T-helper 2 cell treated with Interferon-gamma antibody and Interleukin-4, amounts not matched to agents 100 ng/mL and 5 ng/mL, for 36 hours (primary cell): ENCODE data around the gene GRK3. TPM values are rescaled to one million over a fixed set of nuclear protein-coding genes. Genes with fewer than 3 reads are reported as not detected.
"Not testable (repeated sequence)": the region's sequence is repeated elsewhere in the genome, so short reads cannot be mapped to it uniquely, and the experiment has no call there.

Source experiments
- intact Hi-C: fragments of 100-400 bp; cut with micrococcal nuclease; formaldehyde crosslinking; loops from one replicate; pipeline ENCODE4 v1.15.1; 2023
- total RNA-seq: library from RNA; stranded (reverse); gene quantifications from 2 replicates; pipeline ENCODE4 v1.2.3, GENCODE V29; 2022

GRK3 gene
- 40.6 and 45.0 TPM in 2 replicates for total RNA-seq

GRCh38 chr22:25564320-25564978 lies at the start of gene GRK3:
TSS of gene GRK3 (plus strand) at chr22:25564675. CDS start at chr22:25565041, 366 bp downstream.
- intact Hi-C loops: loop anchor here (1.0 to 10.0 kb wide), 2 partner anchors 120 to 209 kb away; no protein-coding TSS in a partner anchor

GRCh38 chr22:25518000-25518663 lies 46.3 kb upstream of the GRK3 start:
- intact Hi-C loops: no loop called here

DNA sequence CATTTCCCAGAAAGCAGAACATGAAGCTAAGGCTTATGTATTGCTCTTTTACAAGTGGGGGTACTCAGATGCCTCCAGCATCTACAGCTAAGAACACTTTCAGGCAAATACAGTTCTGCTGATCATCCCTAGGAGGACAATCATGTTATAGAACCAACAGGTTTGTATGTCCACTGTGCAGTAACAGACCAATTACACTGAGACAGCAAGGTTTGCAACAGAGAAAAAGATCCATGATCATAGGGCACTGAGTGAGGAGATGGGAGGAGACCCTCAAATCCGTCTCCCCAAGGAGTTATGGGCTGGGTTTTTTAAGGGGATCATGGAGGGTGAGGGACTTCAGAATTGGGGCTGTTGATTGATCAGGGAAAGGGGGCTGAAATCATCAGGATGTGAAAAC lies 39.1 kb upstream of the GRK3 start:
- intact Hi-C loops: no loop called here

DNA sequence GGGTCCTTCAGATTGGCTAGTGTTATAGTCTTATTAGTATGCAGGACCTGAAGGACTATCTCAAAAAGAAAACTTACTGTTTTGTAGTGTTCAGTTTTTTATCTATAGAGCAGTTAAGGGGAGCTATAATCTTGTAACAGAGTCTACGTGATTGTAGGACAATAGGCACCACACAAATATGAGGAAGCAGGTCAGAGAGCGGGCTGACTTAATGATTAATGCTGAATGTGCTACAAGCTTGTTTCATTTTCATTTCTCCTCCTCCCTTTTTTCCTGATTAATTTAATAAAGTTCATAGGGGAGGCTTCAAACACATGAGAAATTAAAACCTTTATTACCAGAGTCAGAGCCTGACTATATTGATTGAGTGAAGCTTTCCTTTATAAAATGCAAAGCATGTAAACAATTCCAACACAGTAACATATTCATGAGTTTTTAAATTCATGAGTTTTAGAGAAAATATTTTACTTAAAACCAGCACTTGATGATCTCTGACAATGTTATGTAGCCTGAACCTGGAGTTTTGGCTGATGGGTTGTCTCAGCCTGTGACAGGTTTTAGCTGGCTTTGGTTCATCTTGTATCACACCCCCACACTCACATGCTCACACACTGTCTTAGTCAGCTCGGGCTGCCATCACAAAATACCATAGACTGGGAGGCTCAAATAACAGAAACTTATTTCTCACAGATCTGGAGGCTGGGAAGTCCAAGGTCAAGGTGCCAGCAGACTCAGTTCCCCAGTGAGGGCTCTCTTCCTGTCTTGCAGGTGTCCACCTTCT lies 38.5 kb upstream of the GRK3 start:
- intact Hi-C loops: not testable (repeated sequence)

- intact Hi-C loops: not testable (repeated sequence)
Observed at GRCh38 chr22:25527016-25527415, 37.5 kb upstream of the GRK3 start.

DNA sequence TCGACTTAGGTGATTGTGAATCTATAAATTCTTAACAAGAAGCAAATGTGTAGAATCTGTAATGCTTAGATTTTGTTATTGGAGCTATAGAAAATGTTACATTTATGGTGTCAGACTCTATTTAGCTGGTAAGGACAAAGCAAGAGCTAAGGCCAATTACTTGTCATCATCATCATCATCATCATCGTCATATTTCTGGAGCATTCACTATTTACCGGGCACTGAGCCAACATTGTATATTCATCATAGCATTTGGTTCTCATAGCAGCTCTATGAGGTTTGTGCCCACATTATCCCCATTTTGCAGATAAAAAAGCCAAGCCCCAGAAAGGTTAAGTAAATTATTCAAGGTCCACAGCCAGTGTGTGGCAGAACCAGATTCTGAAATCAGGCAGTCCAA lies 36.4 kb upstream of the GRK3 start:
- intact Hi-C loops: not testable (repeated sequence)

DNA sequence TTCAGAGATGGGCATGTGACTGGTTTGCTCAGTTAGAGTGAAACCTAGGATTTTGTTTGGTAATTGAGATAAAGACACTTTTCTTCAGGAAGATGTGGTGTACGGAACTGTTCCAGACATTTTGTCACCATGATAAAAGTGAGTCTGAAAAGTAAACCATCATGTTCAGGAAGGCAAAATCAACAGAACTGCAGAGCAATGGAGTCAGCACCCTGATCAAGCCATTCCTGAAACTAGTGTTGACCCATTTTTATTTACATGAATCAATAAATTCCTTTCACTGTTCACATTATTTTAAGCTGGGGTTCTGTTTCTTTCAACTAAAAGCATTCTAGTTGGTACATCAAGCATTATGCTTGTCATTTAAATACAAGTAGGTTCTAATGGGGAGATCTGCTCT lies 35.4 kb upstream of the GRK3 start:
- intact Hi-C loops: not testable (repeated sequence)

GRCh38 chr22:25529541-25530137 lies 34.8 kb upstream of the GRK3 start:
- intact Hi-C loops: not testable (repeated sequence)

- intact Hi-C loops: not testable (repeated sequence)
Observed at GRCh38 chr22:25531677-25532076, 32.8 kb upstream of the GRK3 start.

DNA sequence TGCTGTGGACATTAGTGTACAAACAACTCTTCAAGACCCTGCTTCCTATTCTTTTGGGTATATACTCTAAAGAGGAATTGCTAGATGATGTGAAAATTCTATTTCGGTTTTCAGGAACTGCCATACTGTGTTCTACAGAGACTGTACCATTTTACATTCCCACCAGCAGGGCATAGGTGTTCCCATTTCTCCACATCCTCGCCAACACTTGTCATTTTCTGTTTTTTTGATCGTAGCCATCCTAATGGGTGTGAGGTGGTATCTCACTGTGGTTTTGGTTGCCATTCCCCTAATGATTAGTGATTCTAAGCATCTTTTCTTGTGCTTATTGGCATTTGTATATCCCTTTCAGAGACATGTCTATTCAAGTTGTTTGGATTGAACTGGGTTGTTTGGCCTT lies 29.8 kb upstream of the GRK3 start:
- intact Hi-C loops: no loop called here

DNA sequence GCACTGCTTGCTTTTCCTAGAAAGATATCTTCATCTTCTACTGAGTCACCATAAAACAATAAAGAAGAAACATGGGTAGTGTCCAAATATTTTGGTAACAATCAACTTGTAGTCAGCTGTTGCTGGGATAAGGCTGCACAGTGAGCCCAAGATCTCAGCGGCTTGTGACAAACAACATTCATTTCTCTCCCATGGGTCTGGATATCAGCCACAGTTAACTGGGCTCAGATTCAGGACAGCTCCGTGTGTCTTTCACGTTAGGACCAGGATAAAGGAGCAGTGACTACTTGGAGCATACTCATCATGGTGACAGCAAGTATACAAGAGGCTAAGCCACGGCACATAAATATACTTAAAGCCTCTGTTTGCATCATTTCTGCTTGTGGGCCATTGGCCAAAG lies 27.9 kb upstream of the GRK3 start:
- intact Hi-C loops: no loop called here

- intact Hi-C loops: loop anchor here (5.0 kb wide), 1 partner anchor 162 kb away; no protein-coding TSS in a partner anchor
Observed at GRCh38 chr22:25540166-25540907, 24.1 kb upstream of the GRK3 start.

DNA sequence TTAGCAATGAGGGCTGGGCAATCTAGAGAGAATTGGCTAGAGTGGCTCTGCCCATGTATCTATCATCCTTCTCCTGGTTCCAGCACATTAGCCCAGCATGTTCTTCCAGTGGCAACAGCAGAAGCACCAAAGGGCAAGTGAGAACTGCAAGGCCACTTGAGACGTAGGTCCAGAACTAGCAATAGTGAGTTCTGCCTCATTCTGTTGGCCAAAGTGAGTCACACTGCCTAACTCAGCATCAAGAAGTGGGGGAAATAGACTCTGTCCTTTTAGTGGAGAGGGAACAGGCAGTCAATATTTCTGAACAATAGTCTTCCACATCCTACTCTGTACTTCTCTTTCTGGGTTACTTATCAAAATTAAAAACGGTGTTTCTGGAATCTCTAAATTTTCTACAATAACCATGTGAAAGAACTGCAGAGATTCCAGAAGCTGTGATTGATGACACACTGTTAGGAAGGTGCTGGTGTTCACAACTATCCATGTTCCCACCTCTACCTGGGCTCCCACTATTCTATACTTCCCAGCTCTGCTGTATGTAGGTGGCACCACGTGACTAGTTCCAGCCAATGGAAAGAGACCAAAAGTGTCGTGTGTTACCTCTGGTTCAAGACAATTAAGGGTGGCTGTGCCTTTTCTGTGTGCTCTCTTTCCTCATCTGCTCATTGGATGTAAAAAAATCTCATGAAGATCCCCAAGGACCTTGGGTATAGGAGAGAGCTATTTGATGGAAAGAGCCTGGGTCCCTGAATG lies 23.4 kb upstream of the GRK3 start:
- intact Hi-C loops: loop anchor here (5.0 kb wide), 1 partner anchor 161 kb away; no protein-coding TSS in a partner anchor

DNA sequence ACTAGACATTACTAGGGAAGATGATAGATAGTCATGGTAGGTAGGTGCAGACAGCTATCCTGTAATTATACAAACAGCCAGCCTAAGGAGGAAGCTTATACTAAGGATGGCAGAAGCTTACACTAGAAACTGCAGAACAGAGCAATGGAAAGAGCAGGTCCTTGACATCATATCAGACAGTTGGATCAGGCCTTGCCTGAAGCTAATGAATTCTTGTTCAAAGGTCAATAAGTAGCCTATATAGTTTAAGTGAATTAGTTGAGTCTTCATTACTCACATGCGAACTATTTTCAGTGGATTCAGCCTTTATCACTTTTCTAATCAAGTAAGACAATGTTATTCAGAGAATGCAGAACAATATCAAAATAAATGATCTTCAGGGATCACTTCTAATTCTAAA lies 22.3 kb upstream of the GRK3 start:
- intact Hi-C loops: loop anchor here (5.0 kb wide), 1 partner anchor 160 kb away; no protein-coding TSS in a partner anchor

- intact Hi-C loops: loop anchor here (5.0 kb wide), 1 partner anchor 159 kb away; no protein-coding TSS in a partner anchor
Observed at GRCh38 chr22:25542720-25543402, 21.6 kb upstream of the GRK3 start.

DNA sequence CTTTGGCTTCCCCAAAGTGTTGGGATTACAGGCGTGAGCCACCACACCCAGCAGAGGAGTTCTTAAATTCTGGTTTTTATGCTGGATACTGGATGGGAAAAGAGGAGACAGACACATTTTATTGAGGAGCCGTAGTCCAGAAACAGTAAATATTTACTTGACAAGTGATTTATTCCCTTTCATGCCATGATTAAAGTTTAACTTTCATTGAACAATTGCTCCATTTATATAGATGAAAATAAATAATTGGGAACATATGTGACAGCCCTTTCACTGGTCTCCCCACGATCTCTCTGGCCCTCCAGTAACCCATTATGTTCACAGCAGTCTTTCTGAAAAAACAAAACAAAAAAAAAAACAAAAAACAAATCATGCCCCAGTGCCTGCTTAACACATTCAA lies 19.3 kb upstream of the GRK3 start:
- intact Hi-C loops: loop anchor here (2.0 kb wide), 1 partner anchor 228 kb away; no protein-coding TSS in a partner anchor

DNA sequence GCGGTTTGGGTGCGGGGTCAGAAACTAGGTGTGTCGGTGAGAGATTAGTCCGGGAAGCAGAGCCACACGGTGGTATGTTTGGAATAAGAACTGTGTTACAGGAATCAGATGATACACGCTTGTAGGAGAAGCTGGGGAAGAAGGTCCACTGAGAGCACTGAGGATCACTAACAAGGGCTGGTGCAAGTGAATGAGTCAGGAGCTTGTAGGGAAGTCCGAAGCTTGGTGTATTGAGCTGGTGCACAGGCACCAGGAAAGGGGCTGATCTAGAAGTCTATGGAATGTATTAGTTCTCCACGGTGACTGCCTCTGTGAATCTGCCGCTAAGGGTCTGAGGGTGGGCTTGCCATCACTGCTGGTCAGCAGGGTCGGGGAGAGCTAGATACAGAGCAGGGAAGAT lies 18.8 kb upstream of the GRK3 start:
- intact Hi-C loops: loop anchor here (2.0 kb wide), 1 partner anchor 227 kb away; no protein-coding TSS in a partner anchor

DNA sequence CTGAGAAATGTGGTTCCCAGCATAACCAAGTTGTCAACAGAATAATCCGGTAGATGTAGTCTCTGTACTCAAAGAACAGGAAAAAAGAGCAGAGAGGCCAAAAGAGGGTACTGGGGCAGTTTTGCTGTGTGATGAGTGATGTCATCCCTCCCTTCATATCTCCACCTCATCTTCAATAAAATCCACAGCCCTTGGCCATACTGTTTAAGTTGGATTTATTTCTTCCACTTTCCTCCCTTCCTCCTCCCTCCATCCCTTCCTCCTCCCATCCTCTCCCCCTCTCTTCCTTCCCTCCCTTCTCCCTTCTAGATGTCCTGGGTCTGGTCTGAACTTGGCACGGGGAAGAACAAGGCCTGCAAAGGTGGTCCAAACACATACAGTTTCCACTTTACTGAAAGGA lies 18.2 kb upstream of the GRK3 start:
- intact Hi-C loops: no loop called here

DNA sequence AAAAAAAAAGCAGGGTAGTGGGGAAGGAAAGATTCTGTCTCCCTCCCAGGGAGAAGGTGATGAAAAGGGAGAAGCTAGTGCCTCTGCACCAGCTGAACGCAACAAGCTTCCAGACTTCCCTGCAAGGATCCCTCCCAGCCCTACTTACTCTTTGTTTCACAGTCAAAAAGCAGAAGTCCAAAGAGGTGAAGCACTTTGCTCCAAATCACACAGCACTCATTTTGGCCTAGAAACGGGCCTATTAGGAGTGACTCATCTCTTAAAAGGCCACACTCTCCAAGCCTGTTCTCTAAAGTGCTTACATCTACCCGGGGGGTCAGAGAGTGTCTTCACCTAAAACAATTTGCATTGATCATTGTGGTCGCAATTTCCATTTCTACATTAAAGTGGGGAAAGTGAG lies 17.7 kb upstream of the GRK3 start:
- intact Hi-C loops: no loop called here
